ENCODE measurements around the gene DHX32.

DHX32 gene

GRCh38 chr10:125866421-125867029 lies 14.6 kb downstream of the DHX32 start (continued):
- TF ChIP-seq CREB5 (CRISPR knock-in tag; IDR thresholded peaks at IDR 0.05; ENCODE audit: low read depth) (no peak), ESRRG (CRISPR knock-in tag; IDR thresholded peaks at IDR 0.05) (no peak), PATZ1 (CRISPR knock-in tag; IDR thresholded peaks at IDR 0.05; ENCODE audit: borderline replicate concordance) (no peak), SNAI2 (CRISPR knock-in tag; IDR thresholded peaks at IDR 0.05) (no peak), ZC3H10 (CRISPR knock-in tag; IDR thresholded peaks at IDR 0.05) (no peak), TCF4 (CRISPR knock-in tag; IDR thresholded peaks at IDR 0.05; ENCODE audit: borderline replicate concordance) (no peak), POU6F1 (CRISPR knock-in tag; IDR thresholded peaks at IDR 0.05; ENCODE audit: borderline replicate concordance, low read depth) (no peak), ISL1 (CRISPR knock-in tag; IDR thresholded peaks at IDR 0.05) (no peak)

- TF ChIP-seq ESRRG (CRISPR knock-in tag; IDR thresholded peaks at IDR 0.05) = no peak
- TF ChIP-seq ZNF70 (CRISPR knock-in tag; IDR thresholded peaks at IDR 0.05) = no peak
- no peak for TF ChIP-seq PATZ1 (CRISPR knock-in tag; IDR thresholded peaks at IDR 0.05; ENCODE audit: borderline replicate concordance)
- TF ChIP-seq POU6F1 (CRISPR knock-in tag; IDR thresholded peaks at IDR 0.05; ENCODE audit: borderline replicate concordance, low read depth) = no peak
- no peak for TF ChIP-seq TCF4 (CRISPR knock-in tag; IDR thresholded peaks at IDR 0.05; ENCODE audit: borderline replicate concordance)
- TF ChIP-seq CREB5 (CRISPR knock-in tag; IDR thresholded peaks at IDR 0.05; ENCODE audit: low read depth) = no peak
- no peak for TF ChIP-seq RARB (CRISPR knock-in tag; IDR thresholded peaks at IDR 0.05)
- TF ChIP-seq ISL1 (CRISPR knock-in tag; IDR thresholded peaks at IDR 0.05) = no peak
- TF ChIP-seq CSDC2 (CRISPR knock-in tag; IDR thresholded peaks at IDR 0.05) = no peak
- no peak for TF ChIP-seq BACH2 (CRISPR knock-in tag; IDR thresholded peaks at IDR 0.05; ENCODE audit: borderline replicate concordance)
- no peak for TF ChIP-seq ZC3H10 (CRISPR knock-in tag; IDR thresholded peaks at IDR 0.05)
- no peak for TF ChIP-seq ZFP30 (CRISPR knock-in tag; IDR thresholded peaks at IDR 0.05)
- no peak for TF ChIP-seq ZNF8 (CRISPR knock-in tag; IDR thresholded peaks at IDR 0.05)
- no peak for TF ChIP-seq CSRNP3 (CRISPR knock-in tag; IDR thresholded peaks at IDR 0.05)
- no peak for ATAC-seq
Observed at GRCh38 chr10:125865120-125865519, 16.0 kb downstream of the DHX32 start.

- TF ChIP-seq ARNTL (CRISPR knock-in tag; IDR thresholded peaks at IDR 0.05; ENCODE audit: borderline replicate concordance, low read depth) (no peak), ZNF8 (CRISPR knock-in tag; IDR thresholded peaks at IDR 0.05) (no peak), TSHZ2 (CRISPR knock-in tag; IDR thresholded peaks at IDR 0.05) (no peak), TOX (CRISPR knock-in tag; IDR thresholded peaks at IDR 0.05; ENCODE audit: borderline replicate concordance) (no peak), ZNF70 (CRISPR knock-in tag; IDR thresholded peaks at IDR 0.05) (no peak)
- no peak for ATAC-seq
Observed at GRCh38 chr10:125859128-125859817, 21.8 kb downstream of the DHX32 start.

All from SK-N-SH treated with all-trans-retinoic acid at 6 μM for 48 hours (cell line).